GM19395 (cell line): ENCODE data around the gene SGMS1.
A peak's percentile ranks its signal among the peaks of the same experiment; 100 is the strongest.

ENCODE experiments used
- ATAC-seq: cut with Tn5 transposase; IDR thresholded peaks from one replicate; pipeline ENCODE4 v1.9.1; 2021; ENCODE audit warnings: mild to moderate bottlenecking, moderate library complexity; ENCODE audit not compliant: unreplicated experiment

Gene SGMS1

GRCh38 chr10:50636618-50637579, 13.1 kb upstream of the SGMS1 start:
- ATAC-seq, result peak; percentile 95

GRCh38 chr10:50635286-50635685, 11.5 kb upstream of the SGMS1 start:
- ATAC-seq, result no peak

GRCh38 chr10:50634479-50634878, 10.7 kb upstream of the SGMS1 start:
- ATAC-seq, result no peak

- ATAC-seq, result no peak
These were observed 7.3 kb upstream of the SGMS1 start for GRCh38 chr10:50631052-50631451.

- ATAC-seq, result no peak
These were observed 5.9 kb upstream of the SGMS1 start for GRCh38 chr10:50629495-50630122.

GRCh38 chr10:50627896-50628295, 4.1 kb upstream of the SGMS1 start:
- no peak for ATAC-seq

- ATAC-seq, result no peak
These were observed 3.7 kb upstream of the SGMS1 start for GRCh38 chr10:50627443-50627842.

- no peak for ATAC-seq
These were observed 1.9 kb upstream of the SGMS1 start for GRCh38 chr10:50625649-50626132.

- ATAC-seq, result peak; percentile 52
These were observed 1.2 kb upstream of the SGMS1 start for GRCh38 chr10:50624866-50625501.

GRCh38 chr10:50624413-50624865, 683 bp upstream of the SGMS1 start:
- peak; percentile 59 for ATAC-seq

- ATAC-seq, result peak; percentile 7
These were observed 772 bp downstream of the SGMS1 start for GRCh38 chr10:50622706-50623662.

GRCh38 chr10:50621968-50622705, 1.6 kb downstream of the SGMS1 start:
- ATAC-seq, result peak; percentile 33

GRCh38 chr10:50620899-50621298, 2.9 kb downstream of the SGMS1 start:
- no peak for ATAC-seq

- no peak for ATAC-seq
These were observed 3.9 kb downstream of the SGMS1 start for GRCh38 chr10:50619882-50620281.

GRCh38 chr10:50619166-50619565, 4.6 kb downstream of the SGMS1 start:
- ATAC-seq, result no peak

GRCh38 chr10:50618624-50619023, 5.1 kb downstream of the SGMS1 start:
- ATAC-seq, result peak; percentile 21

GRCh38 chr10:50615658-50616057, 8.1 kb downstream of the SGMS1 start:
- no peak for ATAC-seq

GRCh38 chr10:50614444-50615137, 9.2 kb downstream of the SGMS1 start:
- peak; percentile 46 for ATAC-seq
